Fibroblast of the aortic adventitia (primary cell): Measurements from ENCODE around the gene MRPL22. TPM values are rescaled to one million over a fixed set of nuclear protein-coding genes. Genes with fewer than 3 reads are reported as not detected.
A peak's percentile ranks its signal among the peaks of the same experiment; 100 is the strongest.

Source experiments
- DNase-seq: peaks from one replicate; pipeline ENCODE4 v3.0.0-alpha.2; 2010; ENCODE audit warnings: low read depth
- H3K4me3 ChIP-seq: 2 replicates; pipeline ENCODE4 v1.5.1; 2011; ENCODE audit warnings: low read depth, mild to moderate bottlenecking, control low read depth, low read length, moderate library complexity
- CTCF ChIP-seq: IDR thresholded peaks from 2 replicates; pipeline ENCODE4 v1.5.1; 2011; ENCODE audit warnings: mild to moderate bottlenecking, low read length, control low read depth, inconsistent platforms; ENCODE audit not compliant: insufficient read depth
- total RNA-seq: library from RNA; depleted of rRNA; stranded (reverse); fragments of >200 nt; gene quantifications from 2 replicates; pipeline ENCODE4 v1.2.3, GENCODE V29; 2012; ENCODE audit warnings: low replicate concordance

The MRPL22 gene
- total RNA-seq, 1 donor: 21.5 TPM

DNA sequence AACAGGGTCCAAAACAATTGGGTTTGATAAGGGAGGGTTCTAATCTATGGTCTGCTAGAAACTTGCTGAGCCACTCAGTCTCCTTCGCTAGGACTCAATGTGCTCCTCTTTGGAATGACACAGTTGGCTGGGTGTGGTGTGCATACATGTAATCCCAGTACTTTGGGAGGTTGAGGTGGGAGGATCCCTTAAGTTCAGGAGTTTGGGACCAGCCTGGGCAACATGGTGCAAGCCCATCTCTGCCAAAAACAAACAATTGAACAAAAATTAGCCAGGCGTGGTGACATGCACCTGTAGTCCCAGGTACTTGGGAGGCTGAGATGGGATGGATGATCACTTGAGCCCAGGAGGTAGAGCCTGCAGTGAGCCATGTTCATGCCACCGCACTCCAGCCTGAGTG, 70.0 kb downstream of the MRPL22 start:
- no peak overlapping the region for H3K4me3 ChIP-seq
- DNase-seq: no peak
- TF ChIP-seq CTCF: no peak

DNA sequence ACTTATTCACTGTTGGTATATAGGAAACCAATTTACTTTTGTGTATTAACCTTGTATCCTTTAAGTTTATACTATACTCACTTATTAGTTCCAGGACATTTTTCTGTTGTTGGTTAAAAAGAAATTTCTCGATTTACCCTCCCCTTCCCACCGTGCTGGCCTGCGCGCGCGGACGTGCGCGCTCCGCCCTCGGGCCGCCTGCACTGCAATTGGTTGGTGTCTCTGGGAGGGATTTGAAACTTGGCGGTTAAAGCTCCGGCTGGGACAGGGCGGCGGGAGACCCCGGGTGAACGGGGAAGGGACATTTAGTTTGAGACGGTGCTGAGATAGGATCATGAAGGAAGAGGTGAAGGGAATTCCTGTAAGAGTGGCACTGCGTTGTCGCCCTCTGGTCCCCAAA, 72.7 kb downstream of the MRPL22 start, which contains the start of gene KIF4B:
Gene KIF4B, plus strand, starts transcription at position 230 of the 400 bp plus-strand sequence. Its CDS starts 105 bp downstream, at position 335.
- no peak for DNase-seq
- TF ChIP-seq CTCF: no peak
- peak within 1 kb of the TSS; percentile 31 for H3K4me3 ChIP-seq

GRCh38 chr5:155015239-155015638, 74.4 kb downstream of the MRPL22 start:
- DNase-seq: no peak
- H3K4me3 ChIP-seq: no peak overlapping the region
- no peak for TF ChIP-seq CTCF

DNA sequence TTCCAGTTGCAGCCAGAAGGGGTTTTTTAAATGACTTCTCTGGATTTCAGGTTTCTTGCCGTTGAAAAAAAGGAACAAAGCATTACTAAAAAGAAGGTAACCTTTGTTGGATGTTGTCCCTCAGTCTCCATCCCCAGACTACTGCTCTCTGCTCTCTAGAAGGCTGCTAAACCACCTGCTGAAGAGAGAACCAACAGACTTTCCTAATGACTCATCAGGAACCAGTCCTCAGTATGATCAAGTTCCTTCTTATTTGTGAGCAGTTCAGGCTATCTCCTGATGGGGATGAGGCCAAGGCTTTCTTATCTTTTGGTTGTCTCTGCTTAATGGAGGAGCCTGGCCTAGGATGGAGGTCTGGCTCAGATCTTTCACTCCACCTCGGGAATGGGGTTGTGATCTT, 76.7 kb downstream of the MRPL22 start:
- no peak overlapping the region for H3K4me3 ChIP-seq
- no peak for TF ChIP-seq CTCF
- DNase-seq: no peak

Other genes with a start within 250 kb of the MRPL22 start
- gene LARP1, start 185.7 kb upstream of the MRPL22 start, total RNA-seq: 66.8 and 114 TPM in 2 replicates
- gene FAXDC2, start 90.5 kb upstream of the MRPL22 start, total RNA-seq: 9.8 and 17.4 TPM in 2 replicates
- 37.0 and 38.8 TPM in 2 replicates for gene CNOT8, start 82.4 kb upstream of the MRPL22 start, total RNA-seq
- 18.2 and 28.1 TPM in 2 replicates for gene GEMIN5, start 2.9 kb upstream of the MRPL22 start, total RNA-seq
- not detected in 2 replicates for gene KIF4B, start 72.7 kb downstream of the MRPL22 start, total RNA-seq